ENCODE measurements around the gene BARX2.

DNA sequence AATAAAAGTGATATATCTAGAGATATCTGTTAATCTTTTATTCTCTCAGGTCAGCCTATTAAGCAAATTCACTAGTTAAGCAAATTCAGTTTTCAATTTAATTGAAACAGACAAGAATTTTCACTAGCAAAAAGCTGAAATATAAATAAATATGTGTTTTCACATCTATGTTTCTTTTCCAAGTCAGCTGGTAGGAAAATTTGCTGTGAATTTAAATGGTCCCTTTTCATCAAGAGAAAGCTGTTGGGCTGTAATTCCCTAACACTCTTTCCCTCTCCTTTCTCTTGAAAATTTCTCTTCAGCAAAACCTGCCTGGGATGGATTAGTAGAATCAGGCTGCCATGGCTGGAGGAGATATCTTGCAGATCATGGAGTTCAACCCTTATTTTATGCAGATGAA is 46.9 kb upstream of the BARX2 start:
- TF ChIP-seq, protein P1, sequence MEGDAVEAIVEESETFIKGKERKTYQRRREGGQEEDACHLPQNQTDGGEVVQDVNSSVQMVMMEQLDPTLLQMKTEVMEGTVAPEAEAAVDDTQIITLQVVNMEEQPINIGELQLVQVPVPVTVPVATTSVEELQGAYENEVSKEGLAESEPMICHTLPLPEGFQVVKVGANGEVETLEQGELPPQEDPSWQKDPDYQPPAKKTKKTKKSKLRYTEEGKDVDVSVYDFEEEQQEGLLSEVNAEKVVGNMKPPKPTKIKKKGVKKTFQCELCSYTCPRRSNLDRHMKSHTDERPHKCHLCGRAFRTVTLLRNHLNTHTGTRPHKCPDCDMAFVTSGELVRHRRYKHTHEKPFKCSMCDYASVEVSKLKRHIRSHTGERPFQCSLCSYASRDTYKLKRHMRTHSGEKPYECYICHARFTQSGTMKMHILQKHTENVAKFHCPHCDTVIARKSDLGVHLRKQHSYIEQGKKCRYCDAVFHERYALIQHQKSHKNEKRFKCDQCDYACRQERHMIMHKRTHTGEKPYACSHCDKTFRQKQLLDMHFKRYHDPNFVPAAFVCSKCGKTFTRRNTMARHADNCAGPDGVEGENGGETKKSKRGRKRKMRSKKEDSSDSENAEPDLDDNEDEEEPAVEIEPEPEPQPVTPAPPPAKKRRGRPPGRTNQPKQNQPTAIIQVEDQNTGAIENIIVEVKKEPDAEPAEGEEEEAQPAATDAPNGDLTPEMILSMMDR (IDR thresholded peaks at IDR 0.05; ENCODE audit: low read length): no peak
- no peak for TF ChIP-seq EZH2 (IDR thresholded peaks at IDR 0.05; ENCODE audit: borderline replicate concordance, low read length)
